Choroid plexus epithelial cell (primary cell): ENCODE measurements around the gene TMEM38A.

Experiments
- DNase-seq: peaks from one replicate; pipeline ENCODE4 v3.0.0-alpha.2; 2010; ENCODE audit warnings: low read depth
- H3K4me3 ChIP-seq: 2 replicates; pipeline ENCODE4 v1.5.1; 2011; ENCODE audit warnings: low read depth, mild to moderate bottlenecking, control low read depth, low read length, moderate library complexity
- CTCF ChIP-seq: conservative IDR thresholded peaks from 2 replicates; pipeline ENCODE4 v1.5.1; 2011; ENCODE audit warnings: low read depth, mild to moderate bottlenecking, control low read depth, inconsistent platforms, low read length, moderate library complexity

Gene TMEM38A

GRCh38 chr19:16660763-16661479, at the start of gene TMEM38A:
Gene TMEM38A (plus strand): TSS chr19:16661139. CDS start chr19:16661218, 79 bp downstream.
- no peak for TF ChIP-seq CTCF
- no peak for DNase-seq
- peak within 1 kb of the TSS; percentile 97 for H3K4me3 ChIP-seq

- no peak overlapping the region for H3K4me3 ChIP-seq
These were observed 48.3 kb upstream of the TMEM38A start for GRCh38 chr19:16612636-16613035.

GRCh38 chr19:16613841-16614240, 47.1 kb upstream of the TMEM38A start:
- DNase-seq: no peak
- no peak overlapping the region for H3K4me3 ChIP-seq
- TF ChIP-seq CTCF: no peak

More at GRCh38 chr19:16612636-16613035, 48.3 kb upstream of the TMEM38A start:
- peak; percentile 50 for DNase-seq
- TF ChIP-seq CTCF: no peak

GRCh38 chr19:16614941-16615340, 46.0 kb upstream of the TMEM38A start:
- no peak overlapping the region for H3K4me3 ChIP-seq
- no peak for DNase-seq
- no peak for TF ChIP-seq CTCF

- DNase-seq: no peak
- no peak overlapping the region for H3K4me3 ChIP-seq
- TF ChIP-seq CTCF: no peak
These were observed 45.1 kb upstream of the TMEM38A start for GRCh38 chr19:16615808-16616207.

GRCh38 chr19:16618248-16618647, 42.7 kb upstream of the TMEM38A start:
- no peak overlapping the region for H3K4me3 ChIP-seq
- DNase-seq: no peak
- TF ChIP-seq CTCF: no peak

- no peak overlapping the region for H3K4me3 ChIP-seq
- no peak for TF ChIP-seq CTCF
- no peak for DNase-seq
These were observed 41.5 kb upstream of the TMEM38A start for GRCh38 chr19:16619457-16619856.
